HG03460 (cell line): Measurements from ENCODE around the gene TMEM119.

Source experiments
- ATAC-seq: cut with Tn5 transposase; IDR thresholded peaks from one replicate; pipeline ENCODE4 v1.9.1; 2021; ENCODE audit not compliant: unreplicated experiment

Gene TMEM119

GRCh38 chr12:108616941-108617858 is 19.3 kb upstream of the TMEM119 start:
- peak; percentile 75 for ATAC-seq

- ATAC-seq = no peak
Measured at GRCh38 chr12:108616359-108616758, 18.5 kb upstream of the TMEM119 start.

DNA sequence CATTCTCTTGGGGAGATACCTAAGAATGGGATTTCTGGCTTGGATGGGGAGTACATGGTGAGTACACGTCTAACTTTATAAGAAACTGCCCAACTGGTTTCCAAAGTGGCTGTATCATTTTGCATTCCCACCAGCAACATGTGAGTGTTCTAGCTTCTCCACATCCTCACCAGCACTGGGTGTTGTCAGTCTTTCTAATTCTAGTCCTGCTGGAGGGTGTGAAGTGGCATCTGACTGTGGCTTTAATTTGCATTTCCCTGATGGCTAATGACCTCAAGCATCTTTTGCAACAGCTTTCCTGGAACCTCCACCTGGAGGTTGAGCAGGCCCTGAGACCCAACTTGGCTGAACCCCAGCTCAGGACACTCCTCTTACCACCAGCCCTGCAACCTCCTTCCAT is 18.0 kb upstream of the TMEM119 start:
- no peak for ATAC-seq

DNA sequence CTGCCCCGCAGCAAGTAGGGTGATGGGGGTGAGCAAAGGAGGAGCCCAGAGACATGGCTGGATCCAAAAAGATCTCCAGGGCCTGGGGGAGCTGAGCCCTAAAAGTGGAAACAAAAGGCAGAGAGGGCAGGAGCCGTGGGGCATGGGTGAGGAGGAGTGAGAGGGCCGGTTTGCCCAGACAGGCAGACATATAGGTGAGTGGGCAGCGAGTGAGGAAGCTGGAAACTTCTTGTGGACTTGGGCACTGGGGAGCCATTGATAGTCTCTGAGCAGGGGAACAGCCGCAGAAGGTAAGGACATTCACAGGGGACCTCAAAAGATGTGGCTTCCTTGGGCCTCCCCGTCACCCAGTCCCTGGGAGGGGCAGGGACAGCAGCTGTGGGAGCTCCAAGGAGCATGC is 16.8 kb upstream of the TMEM119 start:
- ATAC-seq = no peak

DNA sequence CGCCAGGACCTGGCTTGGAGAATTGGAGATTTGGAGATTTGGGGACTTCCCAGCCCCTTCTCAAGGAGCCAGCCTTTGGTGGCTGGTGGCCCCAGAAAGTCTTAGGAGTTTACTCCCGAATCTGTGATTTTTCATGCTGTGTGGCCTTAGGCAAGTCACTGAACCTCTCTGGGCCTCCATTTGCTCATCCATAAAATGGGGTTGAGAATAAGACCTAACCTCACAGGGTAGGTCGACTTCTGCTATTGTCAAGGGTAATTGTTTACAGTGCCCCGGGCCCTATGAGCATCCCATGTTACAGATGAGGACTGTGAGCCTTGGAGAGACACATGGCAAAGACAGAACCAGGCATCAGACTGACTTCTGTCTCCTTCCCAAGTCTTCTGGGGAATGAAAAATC is 16.2 kb upstream of the TMEM119 start:
- ATAC-seq = no peak

- ATAC-seq = no peak
Measured at GRCh38 chr12:108613548-108613947, 15.7 kb upstream of the TMEM119 start.

- ATAC-seq = no peak
Measured at GRCh38 chr12:108612788-108613282, 15.0 kb upstream of the TMEM119 start.

DNA sequence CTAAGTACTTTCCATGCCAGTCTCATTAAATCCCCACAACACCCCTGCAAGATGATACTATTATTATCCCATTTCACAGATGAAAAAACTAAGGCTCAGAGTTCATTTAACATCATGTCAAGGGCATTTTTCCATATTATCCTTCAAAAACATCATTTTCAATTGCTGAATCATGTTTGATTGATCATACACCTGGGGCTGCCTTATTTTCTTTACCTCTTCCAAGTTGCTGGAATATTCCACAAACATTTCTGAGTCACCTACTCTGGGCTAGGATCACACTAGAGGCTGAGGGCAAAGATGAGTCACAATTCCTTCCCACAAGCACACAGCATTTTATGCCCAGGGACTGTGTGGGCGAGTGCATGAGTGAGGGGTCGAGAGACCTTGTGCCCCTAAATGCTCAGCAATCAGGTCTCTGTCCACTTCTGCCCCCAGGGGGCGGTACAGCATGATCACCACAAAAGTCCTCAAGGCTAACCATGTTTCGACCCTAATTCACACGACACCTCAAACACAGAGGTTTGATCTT is 14.1 kb upstream of the TMEM119 start:
- ATAC-seq = no peak

- ATAC-seq = no peak
Measured at GRCh38 chr12:108610856-108611605, 13.1 kb upstream of the TMEM119 start.

DNA sequence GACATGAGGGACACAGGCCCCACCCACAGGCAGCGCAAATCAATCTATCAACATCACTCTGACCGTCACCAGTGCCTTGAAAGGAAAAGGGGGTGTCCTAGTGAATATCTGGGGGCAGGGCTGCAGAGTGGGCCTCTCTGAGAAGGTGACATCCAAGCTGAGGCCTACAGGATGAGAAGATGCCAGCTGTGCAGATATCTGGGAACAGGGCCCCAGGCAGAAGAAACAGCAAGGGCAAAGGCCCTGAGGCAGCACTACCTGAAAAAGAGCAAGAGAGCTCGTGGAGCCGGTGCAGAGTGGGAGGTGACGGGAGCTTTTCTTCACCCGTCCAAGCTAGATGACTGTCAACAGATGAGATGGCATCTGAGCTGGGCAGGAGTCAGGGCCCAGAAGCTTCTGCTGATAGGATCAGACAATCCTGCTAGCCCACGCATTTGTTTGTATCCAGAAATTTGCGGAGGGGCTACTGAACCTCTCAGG is 12.5 kb upstream of the TMEM119 start:
- no peak for ATAC-seq

DNA sequence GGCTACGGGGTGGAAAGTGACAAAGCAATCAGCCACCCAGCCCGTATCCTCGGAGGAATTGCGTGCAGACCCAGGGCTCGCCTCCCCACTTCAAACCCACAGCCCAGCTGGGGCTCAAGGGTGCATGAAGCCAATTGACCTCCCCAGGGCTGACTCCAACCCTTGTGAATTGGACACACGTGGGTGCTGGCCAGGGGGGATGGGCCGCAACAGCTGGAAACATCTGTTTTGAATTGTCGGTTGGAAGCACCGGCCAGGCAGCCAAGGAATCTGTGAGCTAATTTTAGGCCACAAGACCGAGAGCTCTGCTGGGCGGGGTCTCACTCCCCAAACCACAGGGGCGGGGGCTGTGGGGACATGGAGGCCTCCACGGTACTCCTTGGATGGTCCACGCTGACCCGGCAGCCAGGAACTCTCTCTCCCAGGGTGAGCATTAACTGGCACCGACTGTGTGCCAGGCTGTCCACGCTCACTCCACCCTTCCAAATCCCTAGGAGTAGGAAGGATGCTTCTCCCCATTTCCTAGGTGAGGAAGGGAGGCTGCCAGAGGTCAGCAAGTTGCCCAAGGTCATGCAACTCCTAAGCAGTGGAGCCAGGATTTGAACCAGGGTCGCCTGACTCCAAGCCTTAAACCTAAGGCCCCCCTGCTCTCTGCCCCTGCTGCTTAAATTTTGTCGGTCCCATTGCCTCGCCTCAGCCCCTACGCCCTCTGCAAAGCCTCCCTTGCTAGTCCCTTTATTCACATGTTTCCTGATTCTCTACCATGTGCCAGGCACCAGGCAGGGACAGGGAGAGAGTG is 11.9 kb upstream of the TMEM119 start:
- peak; percentile 44 for ATAC-seq

- ATAC-seq = no peak
Measured at GRCh38 chr12:108608616-108609015, 10.7 kb upstream of the TMEM119 start.

DNA sequence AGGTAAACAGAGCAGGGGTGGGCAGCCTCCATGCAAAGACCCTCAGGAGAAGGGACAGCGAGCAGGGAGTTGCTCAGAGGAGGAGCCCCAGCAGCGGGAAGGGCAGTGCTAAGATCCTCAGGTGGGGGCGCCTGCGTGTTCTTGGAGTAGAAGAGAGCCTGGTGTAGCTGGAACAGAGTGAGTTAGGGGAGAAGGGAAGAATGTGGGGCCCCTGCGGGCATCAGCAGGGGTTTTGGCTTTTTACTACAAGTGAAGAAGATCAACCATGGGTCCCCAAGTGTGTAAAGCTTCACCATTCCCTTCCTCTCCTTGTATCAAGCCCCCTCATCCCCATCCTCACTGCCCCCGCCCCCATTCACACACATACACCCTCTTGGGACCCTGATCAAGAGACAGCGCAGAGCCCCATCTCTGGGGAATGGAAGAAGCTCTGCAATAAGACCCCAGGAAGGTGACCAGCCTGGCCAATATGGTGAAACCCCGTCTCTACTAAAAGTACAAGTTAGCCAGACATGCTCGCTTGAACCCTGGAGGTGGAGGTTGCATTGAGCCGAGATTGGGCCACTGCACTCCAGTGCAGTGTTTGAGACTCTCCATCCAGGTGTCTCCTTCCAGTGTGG is 10.2 kb upstream of the TMEM119 start:
- no peak for ATAC-seq

GRCh38 chr12:108606492-108606891 is 8.6 kb upstream of the TMEM119 start:
- no peak for ATAC-seq

GRCh38 chr12:108605690-108606406 is 8.0 kb upstream of the TMEM119 start:
- no peak for ATAC-seq

GRCh38 chr12:108605000-108605689 is 7.3 kb upstream of the TMEM119 start:
- ATAC-seq = no peak

GRCh38 chr12:108604208-108604941 is 6.5 kb upstream of the TMEM119 start:
- no peak for ATAC-seq

DNA sequence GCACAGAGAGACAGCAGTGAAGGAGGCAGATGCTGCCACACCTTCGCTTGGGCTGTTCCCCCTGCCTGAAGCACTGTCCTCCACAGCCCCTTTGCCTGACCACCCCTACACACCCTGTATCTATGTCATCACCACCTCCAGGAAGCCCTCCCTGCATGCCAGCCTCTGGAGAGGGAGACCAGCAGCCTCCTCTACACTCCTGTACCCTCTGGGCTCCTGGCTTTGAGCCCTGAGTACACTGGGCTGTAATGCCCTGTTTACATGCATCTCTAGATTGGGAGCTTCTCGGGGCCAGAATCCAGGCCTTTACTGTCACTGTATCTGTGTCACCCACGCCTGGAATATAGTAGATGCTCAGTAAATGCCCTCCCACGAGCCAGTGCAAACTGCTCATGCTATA is 5.9 kb upstream of the TMEM119 start:
- no peak for ATAC-seq
